IMR-90 (cell line): ENCODE data around the gene HJURP.

ENCODE experiments used
- CTCF ChIP-seq: conservative IDR thresholded peaks from 2 replicates; pipeline ENCODE4 v1.5.1; 2012; ENCODE audit warnings: mild to moderate bottlenecking, low read depth, low read length, improper control_type of control experiment
- MAZ ChIP-seq: IDR thresholded peaks from 2 replicates; pipeline ENCODE4 v1.6.1; 2012; ENCODE audit warnings: low read depth, mild to moderate bottlenecking, low read length, improper control_type of control experiment, moderate library complexity, borderline replicate concordance
- POLR2A ChIP-seq: IDR thresholded peaks from 2 replicates; pipeline ENCODE4 v1.6.1; 2012; ENCODE audit warnings: mild to moderate bottlenecking, low read depth, low read length

- TF ChIP-seq CTCF (peak; percentile 47), POLR2A (no peak), MAZ (no peak)
Observed at GRCh38 chr2:233857511-233858141, 3.3 kb upstream of the HJURP start.
